HG02588 (cell line): ENCODE results near the gene JPT2.
"Not testable (repeated sequence)": the region's sequence is repeated elsewhere in the genome, so short reads cannot be mapped to it uniquely, and the experiment has no call there.

Experiments
- ATAC-seq: cut with Tn5 transposase; IDR thresholded peaks from one replicate; pipeline ENCODE4 v1.9.1; 2021; ENCODE audit warnings: mild to moderate bottlenecking, moderate library complexity; ENCODE audit not compliant: unreplicated experiment

Gene JPT2

DNA sequence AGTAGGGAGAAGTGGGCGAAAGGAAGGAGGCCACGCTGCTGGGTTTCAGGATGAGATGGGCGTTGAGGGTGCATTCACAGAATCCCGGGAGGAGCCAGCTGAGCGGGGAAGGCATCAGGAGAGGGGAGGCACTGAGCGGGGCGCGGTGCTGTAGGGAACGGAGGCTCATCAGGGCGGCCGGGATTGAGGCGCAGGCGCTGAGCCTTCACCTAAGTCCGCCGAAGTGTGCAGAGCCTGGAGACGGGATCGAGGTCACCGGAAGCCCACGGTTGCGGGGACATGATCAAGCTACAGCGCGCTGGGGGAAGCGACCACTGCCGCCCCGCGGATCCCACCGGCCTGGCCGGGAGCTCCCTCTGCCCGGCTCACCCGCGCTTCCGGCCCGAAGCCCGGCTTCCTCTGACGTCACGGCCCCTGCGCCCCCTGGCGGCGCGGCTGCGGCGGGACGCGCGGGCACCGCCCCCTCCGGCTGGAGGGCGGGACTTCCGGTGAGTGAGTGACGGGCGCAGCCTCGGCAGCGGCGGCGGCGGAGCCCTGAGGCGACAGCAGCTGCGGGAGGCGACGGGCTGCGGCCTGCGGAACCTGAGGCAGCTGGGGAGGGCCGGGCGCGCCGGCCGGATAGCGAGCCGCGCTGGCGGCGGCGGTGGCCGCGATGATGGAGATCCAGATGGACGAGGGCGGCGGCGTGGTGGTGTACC is 27.8 kb downstream of the JPT2 start, which contains the start of gene MAPK8IP3:
TSS of gene MAPK8IP3 (plus strand) at position 508 of the 698 bp plus-strand sequence. CDS start at position 653, 145 bp downstream.
- peak; percentile 80 for ATAC-seq

DNA sequence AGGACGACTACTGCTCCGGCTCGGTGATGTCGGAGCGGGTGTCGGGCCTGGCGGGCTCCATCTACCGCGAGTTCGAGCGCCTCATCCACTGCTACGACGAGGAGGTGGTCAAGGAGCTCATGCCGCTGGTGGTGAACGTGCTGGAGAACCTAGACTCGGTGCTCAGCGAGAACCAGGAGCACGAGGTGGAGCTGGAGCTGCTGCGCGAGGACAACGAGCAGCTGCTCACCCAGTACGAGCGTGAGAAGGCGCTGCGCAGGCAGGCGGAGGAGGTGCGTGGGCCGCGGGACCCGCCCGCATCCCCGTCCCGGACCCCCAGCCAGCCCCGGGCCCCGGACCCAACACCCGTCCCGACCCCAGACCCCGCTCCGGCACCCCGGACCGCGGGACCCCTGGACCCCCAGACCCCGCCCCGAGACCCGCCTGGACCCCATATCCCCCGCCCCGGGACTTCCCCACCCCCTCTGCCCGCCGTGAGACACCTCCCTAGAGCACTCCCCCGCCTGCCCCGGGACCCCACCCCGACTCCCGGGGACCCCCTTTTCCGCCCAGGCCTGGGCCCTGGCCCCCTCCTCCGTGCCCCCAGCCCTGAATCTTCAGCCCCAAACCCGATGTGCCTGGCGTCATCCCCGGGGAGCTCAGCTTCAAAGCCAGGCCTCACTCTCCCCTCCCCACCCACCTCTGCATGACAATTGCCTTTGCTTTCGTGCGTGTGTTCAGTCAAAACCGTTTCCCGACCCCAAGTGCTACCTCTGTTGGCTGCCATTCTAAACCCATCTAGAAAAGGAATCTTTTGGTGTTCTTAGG is 28.5 kb downstream of the JPT2 start:
- ATAC-seq: peak; percentile 15

DNA sequence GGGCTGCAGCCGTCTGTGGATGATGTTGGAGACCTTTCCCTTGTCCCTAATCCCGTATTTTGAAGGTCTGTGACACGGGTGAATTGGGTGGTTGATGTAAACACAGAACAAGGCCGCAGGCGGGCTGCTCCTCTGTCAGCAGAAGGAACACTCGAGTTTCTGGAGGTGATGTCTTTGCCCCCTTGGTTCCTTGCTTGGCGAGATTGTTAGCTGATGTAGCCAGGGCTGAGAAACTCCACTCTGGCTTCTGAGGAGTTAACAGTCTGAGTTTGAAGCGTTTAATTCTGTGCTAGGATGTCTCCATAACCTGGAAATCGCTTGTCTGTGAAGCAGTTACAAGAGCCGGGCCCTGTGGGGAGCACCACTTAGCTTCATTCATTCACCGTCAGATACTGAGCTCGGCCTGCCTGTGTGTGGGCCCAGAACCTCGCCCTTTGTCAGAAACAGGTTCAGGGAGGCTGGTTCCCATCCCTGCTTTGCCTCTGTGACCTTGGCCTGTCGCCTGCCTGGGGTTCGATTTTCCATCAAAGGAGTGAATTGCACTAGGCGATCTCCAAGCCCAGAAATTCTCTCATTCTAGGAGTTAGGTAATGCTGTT is 29.2 kb downstream of the JPT2 start:
- ATAC-seq: no peak

DNA sequence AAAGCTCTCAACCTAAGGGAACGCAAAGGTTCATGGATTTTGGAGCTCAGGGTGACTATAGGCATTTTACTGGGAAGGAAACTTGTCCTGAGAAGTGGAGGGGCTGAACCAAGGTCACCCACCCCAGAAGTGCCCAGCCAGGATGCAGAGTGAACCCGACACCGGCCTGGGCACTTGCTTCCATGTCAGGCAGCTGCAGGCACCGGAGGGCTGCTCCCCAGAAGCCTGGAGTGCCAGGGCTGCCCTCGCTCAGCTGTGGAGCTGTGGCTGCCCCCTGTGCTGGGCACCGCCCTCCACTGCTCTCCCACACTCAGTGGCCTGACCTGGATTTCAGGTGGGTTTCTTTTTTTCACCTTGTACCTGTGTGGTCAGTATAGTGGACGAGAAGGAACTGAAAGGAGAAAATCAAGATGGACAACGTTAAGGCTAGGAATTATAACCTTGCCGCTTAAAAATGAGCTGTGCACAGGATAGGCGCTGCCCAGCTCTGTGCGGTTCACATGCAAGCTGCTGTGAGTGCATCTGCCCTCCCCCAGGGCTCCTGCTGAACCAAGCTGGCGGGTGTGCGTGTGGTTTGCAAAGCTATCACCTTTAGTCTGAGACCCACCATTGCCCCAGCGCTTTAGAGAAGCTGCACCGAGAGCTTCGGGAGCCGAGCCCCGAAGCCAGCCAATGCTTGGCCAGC is 30.1 kb downstream of the JPT2 start:
- no peak for ATAC-seq

DNA sequence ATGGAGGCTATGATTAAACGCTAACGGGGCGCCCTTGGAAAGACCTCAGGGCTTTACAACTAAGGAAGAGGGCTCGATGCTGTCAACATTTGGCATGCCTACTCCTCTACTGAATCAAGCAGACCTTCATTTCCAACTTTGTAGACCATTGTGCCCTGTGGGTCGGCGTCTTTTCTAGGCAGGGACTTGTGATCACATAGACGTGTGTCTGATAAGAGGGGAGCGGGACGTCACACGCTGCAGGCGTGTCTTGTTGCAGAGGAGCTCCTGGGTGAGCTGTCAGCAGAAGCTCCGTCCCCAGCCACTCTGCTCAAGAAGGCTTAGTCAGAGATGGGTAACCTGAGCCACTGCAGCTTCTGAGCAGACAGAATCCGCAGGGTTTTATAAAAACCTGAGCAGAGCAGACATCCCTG is 30.7 kb downstream of the JPT2 start:
- ATAC-seq: no peak

DNA sequence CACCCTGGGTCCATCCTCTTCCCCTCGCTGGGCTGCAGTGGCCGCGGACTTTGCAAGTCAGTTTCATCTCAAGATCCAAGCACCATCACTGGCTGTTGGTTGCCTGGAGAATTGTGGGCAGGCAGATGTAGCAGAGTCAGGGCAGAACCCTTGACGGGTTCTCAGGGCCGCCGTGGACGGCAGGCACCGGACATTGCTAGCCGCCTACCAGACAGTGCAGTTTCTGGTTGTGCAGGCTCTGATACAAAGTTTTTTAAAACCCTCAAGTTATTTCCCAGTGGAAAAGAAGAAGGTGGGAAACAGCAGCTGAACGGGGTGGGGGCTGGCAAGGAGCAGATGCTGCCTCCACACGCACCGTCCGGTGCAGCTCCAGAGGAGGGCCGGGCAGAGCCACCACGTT is 31.3 kb downstream of the JPT2 start:
- ATAC-seq: no peak

DNA sequence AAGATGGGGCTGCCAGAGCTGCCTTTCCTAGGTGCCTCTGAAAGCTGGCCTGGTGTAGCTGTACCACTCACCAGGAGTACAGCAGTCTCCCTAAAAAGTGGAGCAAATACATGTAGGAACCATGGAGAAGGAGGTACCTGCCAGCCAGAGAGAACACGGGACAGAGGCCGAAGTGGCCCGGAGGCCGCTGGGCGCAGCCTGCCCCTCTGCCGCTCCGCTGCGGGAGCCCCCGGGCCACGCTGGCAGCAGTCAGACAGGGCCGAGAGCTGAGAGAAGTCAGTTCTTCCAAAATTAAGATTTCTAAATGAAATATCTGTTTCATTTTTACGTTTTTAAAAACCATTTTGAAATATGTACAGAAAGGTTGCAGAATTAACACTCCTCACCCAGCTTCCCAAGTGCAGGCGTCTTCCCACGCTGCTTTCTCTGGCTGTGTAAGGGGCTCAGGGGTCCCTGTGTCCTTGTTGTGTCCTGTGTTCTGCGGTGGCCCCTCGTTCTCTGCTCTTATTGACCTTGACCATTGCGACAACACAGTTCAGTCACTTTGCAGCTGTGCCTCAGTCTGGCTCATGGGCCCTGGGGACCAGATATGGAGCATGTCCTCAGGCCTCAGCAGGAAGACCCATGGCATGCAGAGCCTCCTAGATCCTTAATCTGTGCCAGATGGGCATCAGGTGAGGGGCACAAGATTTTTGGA is 32.9 kb downstream of the JPT2 start:
- ATAC-seq: no peak

DNA sequence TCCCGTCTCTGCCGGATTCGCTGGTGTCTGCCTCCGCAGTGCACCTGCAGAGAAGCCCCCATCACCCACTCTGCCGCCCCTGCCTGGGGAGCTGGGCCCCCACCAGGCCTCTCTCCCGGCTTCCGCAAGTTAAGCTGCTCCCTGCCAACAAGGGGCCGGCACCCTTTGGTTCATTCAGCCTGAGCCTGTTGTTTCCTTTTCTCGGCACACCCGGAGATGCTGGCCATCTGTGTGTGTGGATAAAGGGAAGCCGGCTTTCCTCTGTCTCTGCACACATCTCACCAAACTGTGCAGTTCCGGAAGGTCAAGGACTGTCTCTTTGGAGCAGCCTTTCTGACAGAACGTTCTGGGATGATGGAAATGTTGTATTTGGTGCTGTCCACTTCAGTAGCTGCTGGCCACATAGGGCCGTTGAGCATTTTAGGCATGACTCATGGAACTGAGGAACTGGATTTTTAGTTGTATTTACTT is 34.7 kb downstream of the JPT2 start:
- ATAC-seq: no peak

DNA sequence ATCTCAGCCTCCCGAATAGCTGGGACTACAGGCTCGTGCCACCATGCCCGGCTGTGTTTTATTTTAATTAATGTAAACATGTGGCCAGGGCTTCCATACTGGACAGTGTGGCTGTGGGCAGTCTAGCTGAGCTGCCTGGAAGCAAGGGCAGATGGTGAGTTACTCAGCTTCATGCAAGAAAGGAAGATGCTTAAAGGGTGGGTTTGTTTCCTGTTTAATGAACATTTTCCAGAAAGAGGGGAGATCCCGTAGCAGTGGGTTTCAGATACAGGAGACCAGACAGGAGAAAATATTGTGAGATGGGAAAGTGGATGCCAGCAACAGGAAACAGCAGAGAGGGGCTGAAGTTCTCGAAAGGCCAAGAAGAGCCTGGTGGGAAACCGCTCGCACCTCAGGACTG is 35.3 kb downstream of the JPT2 start:
- no peak for ATAC-seq

DNA sequence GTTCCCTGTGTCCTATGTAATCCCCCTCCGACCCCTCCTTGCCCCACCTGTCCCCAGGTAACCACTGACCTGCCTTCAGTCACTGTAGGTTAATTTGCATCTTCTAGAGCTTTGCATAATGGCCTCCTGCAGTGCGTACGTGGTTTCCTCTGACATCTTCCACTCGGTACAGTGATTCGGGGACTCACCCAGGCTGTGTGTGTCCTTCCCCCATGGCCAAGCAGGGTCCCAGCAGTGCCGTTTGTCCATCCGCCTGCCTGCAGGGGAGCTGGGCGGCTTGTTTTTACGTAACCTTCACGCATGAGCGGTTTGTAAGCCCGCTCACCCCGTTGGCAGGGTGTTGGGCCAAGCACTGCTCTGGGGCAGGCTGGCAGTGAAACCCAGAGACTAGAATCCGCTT is 35.9 kb downstream of the JPT2 start:
- peak; percentile 47 for ATAC-seq

DNA sequence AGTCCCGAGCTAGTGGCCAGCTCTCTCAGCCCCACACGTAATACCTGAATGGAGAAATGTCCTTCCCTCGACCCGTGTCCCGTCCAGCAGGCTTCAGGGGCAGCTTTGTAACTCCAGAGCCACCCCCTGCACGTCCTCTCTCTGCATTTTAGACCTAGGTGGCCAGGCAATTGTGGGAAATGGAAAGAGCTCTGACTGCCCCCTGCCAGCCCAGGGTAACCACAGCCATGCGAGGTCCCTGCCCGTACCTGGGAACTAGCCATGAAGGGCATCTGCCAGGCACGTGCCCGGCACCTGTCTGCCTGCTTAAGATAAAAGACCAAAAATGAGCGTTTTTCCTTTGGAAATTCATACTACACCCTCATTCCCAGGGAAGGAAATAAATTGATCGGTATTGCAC is 37.1 kb downstream of the JPT2 start:
- ATAC-seq: no peak

DNA sequence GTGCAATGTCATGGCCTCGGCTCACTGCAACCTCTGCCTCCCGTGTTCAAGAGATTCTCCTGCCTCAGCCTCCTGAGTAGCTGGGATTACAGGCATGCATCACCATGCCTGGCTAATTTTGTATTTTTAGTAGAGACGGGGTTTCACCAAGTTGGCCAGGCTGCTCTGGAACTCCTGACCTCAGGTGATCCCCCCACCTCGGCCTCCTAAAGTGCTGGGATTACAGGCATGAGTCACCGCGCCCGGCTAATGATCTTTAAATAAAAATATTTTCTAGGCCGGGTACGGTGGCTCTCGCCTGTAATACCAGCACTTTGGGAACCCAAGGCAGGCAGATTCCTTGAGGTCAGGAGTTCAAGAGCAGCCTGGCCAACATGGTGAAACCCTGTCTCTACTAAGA is 40.2 kb downstream of the JPT2 start:
- ATAC-seq: not testable (repeated sequence)

DNA sequence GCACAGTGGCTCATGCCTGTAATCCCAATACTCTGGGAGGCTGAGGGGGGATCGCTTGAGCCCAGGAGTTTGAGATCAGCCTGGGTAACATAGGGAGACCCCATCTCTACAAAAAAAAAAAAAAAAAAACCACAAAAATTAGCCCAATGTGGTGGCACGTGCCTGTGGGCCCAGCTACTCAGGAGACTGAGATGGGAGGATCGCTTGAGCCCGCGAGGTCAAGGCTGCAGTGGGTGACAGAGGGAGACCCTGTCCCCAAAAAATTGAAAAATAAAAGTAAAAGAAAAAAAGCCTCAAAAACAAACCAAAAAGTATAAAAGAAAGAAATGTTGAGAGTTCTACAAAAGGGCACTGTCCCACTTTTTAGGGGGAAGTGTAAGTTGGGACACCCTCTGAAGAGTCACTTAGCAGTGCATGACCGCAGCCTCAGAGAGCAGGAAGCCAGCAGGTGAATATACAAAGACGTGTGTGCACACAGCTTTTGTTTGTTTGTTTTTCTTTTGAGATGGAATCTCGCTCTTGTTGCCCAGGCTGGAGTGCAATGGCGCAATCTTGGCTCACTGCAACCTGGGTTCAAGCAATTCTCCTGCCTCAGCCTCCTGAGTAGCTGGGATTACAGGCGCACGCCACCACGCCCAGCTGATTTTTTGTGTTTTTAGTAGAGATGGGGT is 41.6 kb downstream of the JPT2 start:
- not testable (repeated sequence) for ATAC-seq

DNA sequence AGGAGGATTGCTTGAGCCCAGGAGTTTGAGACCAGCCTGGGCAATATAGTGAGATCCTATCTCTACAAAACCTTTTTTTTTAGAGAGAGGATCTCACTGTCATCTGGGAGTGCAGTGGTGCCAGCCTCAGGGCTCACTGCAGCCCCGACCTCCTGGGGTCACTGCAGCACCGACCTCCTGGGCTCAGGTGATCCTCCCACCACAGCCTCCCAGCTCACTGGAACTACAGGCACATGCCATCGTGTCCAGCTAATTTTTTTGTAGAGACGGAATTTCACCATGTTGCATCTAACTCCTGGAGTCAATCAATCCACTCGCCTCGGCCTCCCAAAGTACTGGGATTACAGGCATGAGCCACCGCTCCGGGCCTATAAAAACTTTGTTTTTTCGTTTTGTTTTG is 43.3 kb downstream of the JPT2 start:
- ATAC-seq: no peak

DNA sequence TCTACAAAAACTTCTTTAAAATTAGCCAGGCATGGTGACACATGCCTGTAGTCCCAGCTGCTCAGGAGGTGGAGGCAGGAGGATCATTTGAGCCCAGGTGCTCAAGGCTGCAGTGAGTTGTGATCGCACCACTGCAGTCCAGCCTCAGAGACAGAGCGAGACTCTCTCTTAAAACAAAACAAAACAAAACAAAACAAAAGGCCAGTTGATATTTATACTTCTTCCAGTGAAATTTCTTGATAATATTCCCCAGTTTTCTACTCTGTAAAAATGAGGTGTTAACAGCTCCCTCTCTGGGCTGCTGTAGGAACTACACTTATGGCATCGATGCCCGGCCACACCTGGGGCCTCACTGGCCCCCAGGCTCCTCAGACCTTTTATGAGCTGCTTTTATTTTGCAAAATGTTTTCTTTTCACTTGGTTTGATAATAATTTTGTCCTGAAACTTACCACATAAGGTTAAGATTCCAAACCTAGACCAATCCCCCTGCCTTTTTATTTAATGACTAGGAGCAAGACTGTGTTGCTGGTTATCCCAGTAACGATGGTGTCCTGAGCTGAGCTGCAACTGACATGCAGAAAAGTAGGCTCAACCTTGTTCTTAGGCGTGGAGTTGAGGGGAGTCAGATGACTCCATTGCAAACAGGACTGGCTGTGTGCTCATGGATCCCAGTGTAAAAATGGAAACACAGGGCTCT is 45.5 kb downstream of the JPT2 start:
- no peak for ATAC-seq

DNA sequence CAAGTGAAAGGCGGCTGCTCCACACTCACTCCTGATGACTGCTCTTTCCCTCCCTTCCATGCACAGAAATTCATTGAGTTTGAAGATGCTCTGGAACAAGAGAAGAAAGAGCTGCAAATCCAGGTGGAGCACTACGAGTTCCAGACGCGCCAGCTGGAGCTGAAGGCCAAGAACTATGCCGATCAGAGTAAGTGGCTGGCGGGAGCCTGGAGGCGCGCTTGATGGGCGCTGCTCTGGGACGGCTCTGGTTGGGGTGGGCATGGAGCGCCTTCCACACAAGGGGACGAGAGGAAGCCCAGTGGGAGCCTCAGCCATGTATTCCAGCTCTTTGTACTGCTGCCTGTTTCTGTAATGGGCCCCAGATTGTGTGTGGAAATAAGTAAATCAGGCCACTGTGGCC is 46.4 kb downstream of the JPT2 start:
- no peak for ATAC-seq

DNA sequence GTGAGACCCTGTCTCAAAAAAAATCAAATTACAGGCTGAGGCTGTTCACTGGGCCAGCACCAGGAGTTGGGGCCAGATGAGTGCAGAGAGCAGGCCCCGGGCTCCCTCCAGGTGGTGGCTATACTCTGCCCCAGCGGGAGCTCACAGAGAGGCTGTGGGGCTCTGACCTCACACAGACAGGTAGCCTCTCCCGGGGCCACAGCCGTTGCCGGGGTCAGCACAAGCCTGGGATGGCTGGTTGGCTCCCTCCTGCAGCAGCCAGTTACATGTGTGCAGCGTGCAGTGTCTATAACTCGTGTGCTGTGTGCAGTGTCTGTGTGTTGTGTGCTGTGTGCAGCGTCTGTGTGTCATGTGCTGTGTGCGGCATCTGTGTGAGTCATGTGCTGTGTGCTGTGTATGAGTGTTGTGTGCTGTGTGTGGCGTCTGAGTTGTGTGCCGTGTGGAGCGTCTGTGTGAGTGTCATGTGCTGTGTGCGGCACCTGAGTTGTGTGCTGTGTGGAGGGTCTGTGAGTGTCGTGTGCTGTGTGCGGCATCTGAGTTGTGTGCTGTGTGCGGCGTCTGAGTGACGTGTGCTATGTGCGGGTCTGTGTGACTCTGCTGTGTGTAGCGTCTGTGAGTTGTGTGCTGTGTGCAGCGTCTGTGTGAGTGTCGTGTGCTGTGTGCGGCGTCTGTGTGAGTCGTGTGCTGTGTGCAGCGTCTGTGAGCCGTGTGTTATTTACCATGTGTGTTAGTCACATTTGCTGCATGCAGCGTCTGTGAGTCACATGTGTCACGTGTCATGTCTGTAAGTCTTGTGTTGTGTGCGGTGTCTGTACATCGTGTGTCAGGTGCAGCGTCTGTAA is 48.8 kb downstream of the JPT2 start:
- no peak for ATAC-seq
